Central memory CD4-positive, alpha-beta T cell (primary cell): ENCODE results near the gene ZNHIT1.
"Not testable (repeated sequence)": the region's sequence is repeated elsewhere in the genome, so short reads cannot be mapped to it uniquely, and the experiment has no call there.

Source experiments
- DNase-seq: peaks from one replicate; pipeline ENCODE4 v3.0.0; 2022

ZNHIT1 gene

DNA sequence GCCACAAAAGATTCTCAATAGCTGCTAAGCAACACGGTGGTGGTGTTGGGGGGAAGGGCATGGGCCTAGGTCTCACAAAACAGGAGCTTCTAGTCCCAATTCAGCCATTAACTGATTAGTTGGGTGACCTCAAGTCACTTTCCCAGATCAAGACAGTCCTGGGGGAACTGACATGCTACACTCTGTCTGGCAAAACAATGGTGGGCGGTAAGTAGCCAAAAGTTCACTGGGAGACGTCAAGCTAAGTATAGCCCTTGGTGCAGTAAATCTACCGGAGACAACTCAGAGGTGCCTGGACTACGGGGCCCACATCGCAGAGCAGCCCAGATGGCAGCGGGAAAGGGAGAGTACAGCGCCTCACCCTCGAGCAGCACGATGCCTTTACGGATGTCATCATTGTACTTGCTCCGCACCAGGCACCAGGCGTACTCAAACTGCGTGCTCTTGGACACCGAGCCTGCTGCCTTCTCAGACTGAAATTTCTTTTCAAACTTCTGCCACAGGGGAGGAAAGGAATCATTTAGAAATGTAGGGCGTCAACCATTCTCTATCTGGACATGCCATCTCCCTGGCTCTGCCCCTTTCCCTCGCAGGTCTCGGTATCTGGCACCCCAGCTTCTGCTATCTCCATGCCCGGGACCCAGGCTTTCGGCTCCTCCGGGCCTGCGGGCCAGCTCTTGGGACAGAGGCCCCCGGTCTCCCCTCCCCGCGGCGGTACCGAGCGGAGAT is 25.8 kb downstream of the ZNHIT1 start:
- DNase-seq, result no peak

DNA sequence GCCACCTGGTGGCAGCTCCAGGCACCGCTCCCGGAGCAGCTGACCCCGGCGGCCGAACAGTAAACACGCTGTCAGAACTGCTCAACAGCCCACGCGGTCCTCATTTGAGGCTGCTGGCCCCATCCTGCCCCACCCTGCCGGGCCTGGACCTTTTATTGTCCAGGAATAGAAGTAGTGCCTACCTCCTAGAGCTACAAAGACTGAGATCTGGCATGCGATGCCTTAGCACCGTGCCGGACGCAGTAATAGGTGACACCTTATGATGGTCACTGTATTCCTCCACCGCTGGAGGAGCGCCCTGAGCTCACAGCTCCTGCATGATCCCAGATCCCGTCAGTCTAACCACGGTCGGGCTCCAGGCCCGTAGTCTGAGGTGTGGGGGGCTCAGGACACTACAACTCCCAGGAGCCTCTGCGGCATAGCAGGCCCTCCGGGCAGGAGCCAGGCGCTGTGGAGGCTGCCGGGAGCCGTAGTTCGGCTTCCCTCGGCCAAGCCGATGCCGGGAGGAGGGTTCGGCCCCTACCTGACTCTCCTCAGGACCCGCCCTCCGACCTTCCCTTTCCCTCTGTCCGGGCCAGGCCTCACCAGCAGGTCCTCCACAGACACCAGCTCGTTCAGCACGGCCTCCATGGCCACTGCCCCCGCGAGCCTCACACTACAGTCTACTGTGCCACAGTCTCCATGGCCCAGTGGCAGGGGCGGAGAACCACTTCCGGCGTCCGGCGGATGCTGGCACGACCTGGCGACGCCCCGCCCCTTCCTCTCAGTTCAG is 26.6 kb downstream of the ZNHIT1 start, which contains the start of gene FIS1:
FIS1 (minus strand) TSS at position 707 of the 772 bp plus-strand sequence; CDS start at position 630, 77 bp downstream.
- DNase-seq, result peak; percentile 92

DNA sequence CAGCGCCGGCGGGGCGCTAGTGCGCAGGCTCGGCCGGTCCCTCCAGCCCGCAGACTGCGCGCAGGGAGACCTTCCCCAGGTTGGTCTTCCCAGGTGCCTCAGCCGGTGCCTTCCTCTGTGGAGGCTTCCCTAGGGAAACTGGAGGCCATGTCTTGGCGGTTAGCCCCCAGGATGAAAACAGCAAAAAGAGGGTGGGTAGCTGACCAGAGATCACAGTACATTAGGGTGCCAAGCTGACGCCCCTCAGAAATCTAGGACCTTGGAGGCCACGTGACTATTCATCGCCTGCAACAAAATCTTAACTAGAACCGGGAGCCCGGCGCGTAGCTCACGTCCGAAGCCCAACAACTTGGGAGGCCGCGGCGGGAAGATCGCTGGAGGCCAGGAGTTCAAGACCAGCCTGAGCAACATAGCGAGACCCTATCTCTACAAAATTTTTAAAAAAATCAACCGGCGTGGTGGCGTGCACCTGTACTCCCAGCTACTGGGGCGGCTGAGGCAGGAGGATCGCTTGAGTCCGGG is 27.2 kb downstream of the ZNHIT1 start:
- no peak for DNase-seq

DNA sequence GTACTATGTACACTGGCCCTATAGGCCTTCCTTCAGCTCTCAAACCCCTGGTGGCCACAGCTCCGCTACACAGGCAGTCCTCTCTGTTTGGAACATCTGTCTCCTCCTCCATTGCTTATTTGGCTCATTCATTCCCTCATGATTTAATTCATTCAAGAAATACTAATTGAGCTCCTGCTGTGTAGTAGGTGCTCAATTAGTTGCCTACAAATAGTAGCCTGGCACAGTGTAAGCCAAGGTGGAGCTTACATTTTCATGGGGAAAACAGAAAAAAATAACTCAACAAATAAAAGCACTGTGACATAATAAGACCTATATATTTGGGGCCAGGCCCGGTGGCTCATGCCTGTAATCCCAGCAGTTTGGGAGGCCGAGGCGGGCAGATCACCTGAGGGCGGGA is 30.3 kb downstream of the ZNHIT1 start:
- DNase-seq, result no peak

DNA sequence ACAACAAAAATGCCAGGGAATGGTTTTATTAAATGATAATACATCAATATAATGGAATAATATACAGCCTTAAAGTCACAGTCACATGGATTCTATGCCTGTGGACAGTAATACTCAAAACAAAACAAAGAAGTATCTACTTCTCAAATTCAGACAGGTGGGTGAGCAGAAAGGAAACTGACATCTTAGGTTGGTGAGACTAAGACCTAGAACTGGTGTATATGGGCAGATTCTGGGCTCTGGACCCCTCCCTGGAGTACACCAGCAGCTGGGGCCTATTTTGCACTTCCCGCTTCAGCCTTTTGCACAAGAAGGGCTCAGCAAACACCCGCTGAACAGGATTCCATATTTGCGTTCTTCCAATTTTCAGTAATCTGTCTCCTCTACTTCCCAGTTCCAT is 32.4 kb downstream of the ZNHIT1 start:
- no peak for DNase-seq

DNA sequence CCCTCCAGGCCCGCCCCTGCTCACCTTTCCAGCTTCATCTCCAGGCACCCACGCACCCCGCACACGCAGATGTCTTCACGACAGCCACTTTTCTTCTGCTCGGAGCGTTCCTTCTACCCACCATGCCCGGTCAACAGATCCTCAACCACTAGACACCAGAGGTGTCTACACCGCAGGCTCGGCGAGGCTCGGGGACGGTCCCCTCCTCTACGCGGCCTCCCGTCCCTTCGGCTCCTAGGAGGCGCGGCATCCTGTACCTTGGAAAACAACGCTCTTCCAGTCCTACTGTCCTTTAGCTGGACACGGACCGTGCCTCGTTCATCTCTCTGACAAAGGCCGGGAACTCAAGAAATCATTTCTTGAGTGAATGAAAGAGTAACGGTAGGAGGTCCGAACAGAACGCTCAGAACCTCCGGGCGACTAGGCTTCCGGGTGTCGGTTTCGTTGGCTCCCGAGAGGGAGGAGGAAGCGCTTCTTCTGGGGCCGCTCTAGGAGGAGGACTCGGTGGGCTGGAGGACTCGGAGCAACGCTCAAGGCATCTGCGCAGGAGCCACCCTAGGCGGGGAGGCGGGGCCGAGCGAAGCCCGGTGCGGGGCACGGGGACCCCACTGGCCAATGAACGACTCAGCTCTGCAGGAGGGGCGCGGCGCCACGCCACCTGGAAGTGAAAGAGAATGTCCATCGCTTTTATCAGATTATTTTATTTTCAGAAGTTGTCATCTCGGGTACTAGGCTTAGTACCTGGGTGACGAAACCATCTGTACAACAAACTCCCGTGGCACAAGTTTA is 34.1 kb downstream of the ZNHIT1 start:
- peak; percentile 97 for DNase-seq

DNA sequence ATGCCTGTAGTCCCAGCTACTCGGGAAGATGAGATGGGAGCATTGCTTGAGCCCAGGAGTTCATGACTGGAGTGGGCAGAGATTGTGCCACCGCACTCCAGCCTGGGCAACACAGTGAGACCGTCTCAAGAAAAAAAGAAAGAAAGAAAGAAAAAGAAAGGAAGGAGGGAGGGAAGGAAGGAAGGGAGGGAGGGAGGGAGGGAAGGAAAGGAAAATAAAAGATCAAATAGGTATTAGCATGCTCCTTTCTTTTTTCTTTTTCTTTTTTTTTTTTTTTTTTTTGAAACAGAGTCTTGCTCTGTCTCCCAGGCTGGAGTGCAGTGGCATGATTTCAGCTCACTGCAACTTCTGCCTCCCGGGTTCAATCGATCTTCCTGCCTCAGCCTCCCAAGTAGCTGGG is 35.2 kb downstream of the ZNHIT1 start:
- DNase-seq, result not testable (repeated sequence)

DNA sequence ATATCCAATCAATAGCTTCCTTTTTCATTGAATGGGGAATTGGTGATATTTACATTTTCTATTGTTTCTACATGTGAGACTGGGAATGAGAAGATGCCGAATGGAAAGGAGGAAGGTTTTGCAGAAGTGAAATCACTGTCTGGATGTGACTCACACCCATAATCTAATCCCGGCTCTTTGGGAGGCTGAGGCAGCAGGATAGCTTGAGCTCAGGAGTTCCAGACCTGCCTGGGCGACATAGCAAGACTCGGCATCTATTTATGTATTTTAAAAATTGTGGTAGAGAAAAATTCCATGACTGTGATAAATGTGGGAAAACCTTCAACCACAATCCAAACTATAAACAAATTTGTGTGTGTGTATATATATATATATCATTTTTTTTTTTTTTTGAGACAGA is 37.8 kb downstream of the ZNHIT1 start:
- DNase-seq, result no peak

DNA sequence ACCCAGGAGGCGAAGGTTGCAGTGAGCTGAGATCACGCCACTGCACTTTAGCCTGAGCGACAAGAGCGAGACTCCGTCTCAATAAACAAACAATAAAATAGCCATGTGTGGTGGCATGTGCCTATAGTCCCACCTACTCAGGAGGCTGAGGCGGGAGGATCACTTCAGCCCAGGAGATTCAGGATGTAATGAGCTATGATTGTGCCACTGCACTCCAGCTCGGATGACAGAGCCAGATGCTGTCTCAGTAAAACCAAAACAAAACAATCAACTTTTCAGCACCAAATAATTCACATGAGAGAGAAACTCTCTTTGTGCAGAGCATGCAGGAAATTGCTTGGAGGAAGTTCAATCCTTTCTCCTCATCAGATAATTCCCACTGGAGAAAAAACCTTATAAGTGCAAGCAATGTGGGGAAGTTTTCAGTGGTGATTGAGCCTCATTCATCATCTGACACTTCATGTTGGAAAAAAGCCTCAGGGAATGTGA is 40.3 kb downstream of the ZNHIT1 start:
- DNase-seq, result no peak

DNA sequence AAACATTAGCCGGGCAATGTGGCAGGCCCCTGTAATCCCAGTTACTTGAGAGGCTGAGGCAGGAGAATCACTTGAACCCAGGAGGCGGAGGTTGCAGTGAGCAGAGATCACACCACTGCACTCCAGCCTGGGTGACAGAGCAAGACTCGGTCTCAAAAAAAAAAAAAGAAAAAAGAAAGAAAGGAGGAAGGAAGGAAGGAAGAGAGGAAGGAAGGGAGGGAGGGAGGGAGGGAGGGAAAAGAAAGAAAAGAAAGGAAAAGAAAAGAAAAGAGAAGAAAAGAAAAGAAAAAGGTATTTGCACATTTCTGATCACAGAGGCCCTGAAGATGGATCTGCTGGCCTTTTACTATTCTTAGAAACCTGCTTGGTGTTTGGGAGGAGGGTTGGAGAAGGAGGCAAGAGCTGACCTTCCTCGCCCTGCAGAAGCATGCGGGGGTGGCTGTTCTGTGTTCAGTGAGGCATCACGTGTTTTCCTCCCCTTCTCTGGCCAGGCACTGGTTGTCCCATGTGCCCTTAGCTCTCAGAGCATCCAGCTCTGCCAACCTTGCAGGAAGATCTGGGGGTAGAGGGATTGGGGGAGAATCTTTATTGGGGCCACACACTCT is 46.2 kb downstream of the ZNHIT1 start:
- DNase-seq, result not testable (repeated sequence)

DNA sequence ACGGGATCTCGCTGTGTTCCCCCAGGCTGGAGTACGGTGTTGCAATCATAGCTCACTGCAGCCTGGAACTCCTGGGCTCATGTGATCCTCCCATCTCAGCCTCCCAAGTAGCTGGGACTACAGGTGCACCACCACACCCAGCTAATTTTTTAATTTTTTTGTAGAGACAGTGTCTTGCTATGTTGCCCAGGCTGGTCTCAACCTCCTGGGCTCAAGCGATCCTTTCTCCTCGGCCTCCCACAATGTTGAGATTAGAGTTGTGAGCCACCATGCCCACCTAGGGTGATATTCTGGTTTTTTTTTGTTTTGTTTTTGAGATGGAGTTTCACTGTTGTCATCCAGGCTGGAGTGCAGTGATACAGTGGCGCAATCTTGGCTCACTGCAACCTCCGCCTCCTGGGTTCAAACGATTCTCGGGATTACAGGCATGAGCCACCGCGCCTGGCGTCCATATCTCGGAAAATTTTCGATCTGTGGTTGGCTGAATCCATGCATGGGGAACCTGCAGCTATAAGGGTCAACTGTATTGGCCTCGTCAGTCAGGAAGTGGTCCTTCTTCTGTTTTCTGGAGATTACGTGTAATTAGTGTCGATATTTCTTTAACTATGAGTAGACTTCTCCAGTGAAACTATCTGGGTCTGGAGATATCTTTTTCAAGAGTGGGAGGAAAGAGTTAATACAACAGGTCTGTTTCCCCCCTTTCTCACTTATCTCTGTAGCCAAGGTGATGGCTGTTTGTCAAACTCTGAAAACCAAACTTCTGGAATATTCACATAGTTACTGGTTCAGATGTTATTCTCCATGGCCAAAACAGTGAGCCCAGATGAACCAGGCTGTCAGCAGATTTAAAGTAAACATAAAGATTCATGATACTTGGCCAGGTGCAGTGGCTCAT is 47.9 kb downstream of the ZNHIT1 start:
- DNase-seq, result no peak

DNA sequence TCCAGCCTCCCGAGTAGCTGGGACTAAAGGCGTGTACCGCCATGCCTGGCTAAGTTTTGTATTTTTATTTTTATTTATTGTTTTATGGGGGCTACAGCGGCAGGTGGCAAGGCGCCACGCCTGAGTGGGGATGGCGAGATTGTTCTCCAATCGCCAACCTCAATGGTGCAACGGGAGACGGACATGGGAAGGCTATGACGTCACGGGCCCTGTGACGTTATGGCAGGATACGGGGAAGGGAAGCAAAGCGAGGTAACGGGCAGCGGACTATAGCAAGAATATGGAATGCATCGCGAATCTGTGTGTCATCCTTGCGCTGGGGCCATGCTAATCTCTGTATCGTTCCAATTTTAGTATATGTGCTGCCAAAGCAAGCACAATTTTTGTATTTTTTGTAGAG is 51.7 kb downstream of the ZNHIT1 start:
- DNase-seq, result no peak

DNA sequence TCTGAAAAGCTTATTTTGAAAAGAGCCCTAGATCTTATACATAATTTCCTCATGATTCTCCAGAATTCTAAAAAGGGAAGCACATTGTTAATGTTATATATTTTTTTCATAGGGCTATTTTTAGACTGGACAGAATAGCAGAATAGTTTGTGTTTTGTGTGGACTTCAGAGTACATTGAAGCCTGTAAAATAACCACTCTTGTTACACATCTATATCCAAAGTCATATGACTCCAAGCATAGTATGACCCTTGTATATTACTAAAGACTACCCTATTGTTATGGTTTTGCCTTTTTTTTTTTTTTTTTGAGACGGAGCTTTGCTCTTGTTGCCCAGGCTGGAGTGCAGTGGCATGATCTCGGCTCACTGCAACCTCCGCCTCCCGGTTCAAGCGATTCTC is 53.1 kb downstream of the ZNHIT1 start:
- DNase-seq, result no peak

DNA sequence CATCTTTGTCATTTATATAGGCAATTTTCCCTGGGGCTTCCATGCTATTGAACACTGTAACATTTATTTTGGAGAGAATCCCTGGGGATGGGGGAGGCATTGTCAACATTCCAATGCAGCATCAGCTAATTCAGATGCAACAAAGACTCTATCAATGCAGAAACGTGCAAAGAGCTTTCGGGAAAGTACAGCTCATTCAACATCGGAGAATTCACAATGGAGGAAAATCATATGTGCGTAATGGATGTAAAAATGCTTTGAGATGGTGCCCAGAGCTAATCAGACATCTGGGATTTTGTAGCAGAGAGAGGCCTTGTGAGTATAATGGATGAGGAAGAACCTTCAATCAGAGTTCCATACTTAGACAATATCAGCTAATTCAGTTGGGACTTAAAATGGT is 55.2 kb downstream of the ZNHIT1 start:
- DNase-seq, result no peak
